Activated CD8-positive, alpha-beta T cell treated with anti-CD3 and anti-CD28 coated beads for 36 hours (primary cell): ENCODE measurements around the gene PTRH1. TPM values are rescaled to one million over a fixed set of nuclear protein-coding genes. Genes with fewer than 3 reads are reported as not detected.

Experiments used
- ATAC-seq: fragments of 200-7000 bp; cut with Tn5 transposase; one replicate; pipeline ENCODE4 v1.10.0; 2021; ENCODE audit warnings: mild to moderate bottlenecking, moderate library complexity
- CTCF ChIA-PET: fragments of 350-600 bp; sonication (Branson Sonifier 250); formaldehyde crosslinking; loops from one replicate; lab custom pipeline; 2021; ENCODE audit warnings: antibody characterized with exemption; lab: Charles Lee
- POLR2A ChIA-PET: fragments of 350-600 bp; sonication (Branson Sonifier 250); formaldehyde crosslinking; loops from one replicate; lab custom pipeline; 2021; ENCODE audit warnings: antibody characterized with exemption; lab: Charles Lee
- DNase-seq: peaks from one replicate; pipeline ENCODE4 v3.0.0-alpha.2; 2020
- H3K27ac Mint-ChIP-seq: one replicate; pipeline ENCODE4 v1.8.0; 2021; ENCODE audit warnings: mild to moderate bottlenecking, mixed read lengths
- H3K27me3 Mint-ChIP-seq: one replicate; pipeline ENCODE4 v1.8.0; 2021; ENCODE audit warnings: mixed read lengths
- H3K36me3 Mint-ChIP-seq: one replicate; pipeline ENCODE4 v1.8.0; 2021; ENCODE audit warnings: low read depth, mixed read lengths
- H3K4me1 Mint-ChIP-seq: one replicate; pipeline ENCODE4 v1.8.0; 2021; ENCODE audit warnings: low read depth, mixed read lengths
- H3K4me3 Mint-ChIP-seq: one replicate; pipeline ENCODE4 v1.8.0; 2021; ENCODE audit warnings: mild to moderate bottlenecking, moderate library complexity, mixed read lengths
- H3K9me3 Mint-ChIP-seq: one replicate; pipeline ENCODE4 v1.8.0; 2021; ENCODE audit warnings: mixed read lengths
- intact Hi-C: fragments of 100-400 bp; cut with micrococcal nuclease; formaldehyde crosslinking; loops from one replicate; pipeline ENCODE4 v1.10.0; 2022
- total RNA-seq, 2 experiments: library from RNA; stranded (reverse); gene quantifications; one replicate each; pipeline ENCODE4 v1.2.3, GENCODE V29; 2021
- TF ChIP-seq, protein P1 (sequence below): fragments of 200-600 bp; IDR thresholded peaks from one replicate; pipeline ENCODE4 v1.8.0; 2022; ENCODE audit warnings: antibody characterized with exemption, mild to moderate bottlenecking

PTRH1 gene
- total RNA-seq, 2 experiments from 2014 or later, result 15.9 to 16.0 TPM

DNA sequence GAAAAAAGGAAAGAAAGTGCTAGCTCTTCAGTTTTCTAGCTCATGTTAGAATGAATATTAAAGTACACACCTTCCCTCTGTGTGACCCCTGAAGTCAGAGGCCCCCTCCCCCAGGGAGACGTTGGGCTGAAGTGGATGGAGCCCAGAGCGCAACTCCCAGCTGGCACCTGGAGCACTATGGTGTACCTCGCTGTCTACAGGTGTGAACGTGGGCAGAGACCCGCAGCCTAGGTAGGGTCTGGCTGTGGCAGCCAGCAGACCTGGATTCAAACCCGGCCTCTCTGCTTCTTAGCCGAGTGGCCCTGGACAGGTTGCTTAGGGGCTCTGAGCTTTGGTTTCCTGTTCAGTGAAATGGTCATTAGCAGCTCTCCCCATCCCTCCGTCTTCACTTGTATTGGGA is 13.3 kb upstream of the PTRH1 start:
- ChIA-PET POLR2A (interaction anchor here (0.8 kb wide), 1 partner anchor 13 kb away, joined by 3 read pairs; the partner anchor contains the start of gene PTRH1), CTCF (interaction anchor here (0.9 to 1.3 kb wide), 4 partner anchors 36 to 224 kb away, joined by 3 to 4 read pairs (median 4); no protein-coding TSS in a partner anchor)
- Mint-ChIP-seq H3K36me3 (peaks cover 2% of the 10 kb centered on the region), H3K27me3 (no peaks in the 10 kb centered on the region), H3K4me3 (no peak overlapping the region), H3K27ac (no peak overlapping the region), H3K4me1 (peaks cover 3% of the 10 kb centered on the region), H3K9me3 (no peaks in the 10 kb centered on the region)
- TF ChIP-seq, protein P1, sequence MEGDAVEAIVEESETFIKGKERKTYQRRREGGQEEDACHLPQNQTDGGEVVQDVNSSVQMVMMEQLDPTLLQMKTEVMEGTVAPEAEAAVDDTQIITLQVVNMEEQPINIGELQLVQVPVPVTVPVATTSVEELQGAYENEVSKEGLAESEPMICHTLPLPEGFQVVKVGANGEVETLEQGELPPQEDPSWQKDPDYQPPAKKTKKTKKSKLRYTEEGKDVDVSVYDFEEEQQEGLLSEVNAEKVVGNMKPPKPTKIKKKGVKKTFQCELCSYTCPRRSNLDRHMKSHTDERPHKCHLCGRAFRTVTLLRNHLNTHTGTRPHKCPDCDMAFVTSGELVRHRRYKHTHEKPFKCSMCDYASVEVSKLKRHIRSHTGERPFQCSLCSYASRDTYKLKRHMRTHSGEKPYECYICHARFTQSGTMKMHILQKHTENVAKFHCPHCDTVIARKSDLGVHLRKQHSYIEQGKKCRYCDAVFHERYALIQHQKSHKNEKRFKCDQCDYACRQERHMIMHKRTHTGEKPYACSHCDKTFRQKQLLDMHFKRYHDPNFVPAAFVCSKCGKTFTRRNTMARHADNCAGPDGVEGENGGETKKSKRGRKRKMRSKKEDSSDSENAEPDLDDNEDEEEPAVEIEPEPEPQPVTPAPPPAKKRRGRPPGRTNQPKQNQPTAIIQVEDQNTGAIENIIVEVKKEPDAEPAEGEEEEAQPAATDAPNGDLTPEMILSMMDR, result no peak
- intact Hi-C loops, result no loop called here
- DNase-seq, result no peak
- ATAC-seq, result no peak

DNA sequence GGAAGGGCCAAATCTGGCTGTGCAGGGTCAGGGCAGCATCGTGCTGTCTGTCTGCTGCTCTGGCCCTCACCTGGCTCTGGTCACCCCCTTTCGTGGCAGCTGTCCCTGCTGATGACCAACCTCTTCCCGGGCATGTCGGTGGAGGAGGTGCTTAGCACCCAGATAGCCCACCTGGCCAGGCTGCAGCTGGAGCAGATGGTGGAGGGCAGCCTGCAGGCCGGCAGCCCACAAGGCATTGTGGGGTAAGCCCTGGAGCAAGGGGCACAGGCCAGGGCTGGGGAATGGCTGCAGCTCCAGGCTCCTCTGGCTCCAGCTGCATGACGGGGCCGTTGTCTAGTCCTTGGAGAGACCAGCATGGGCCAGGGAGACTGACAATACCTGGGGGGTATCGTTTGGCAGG is 11.4 kb upstream of the PTRH1 start:
- ATAC-seq, result no peak
- intact Hi-C loops, result no loop called here
- CTCF ChIA-PET, result interaction anchor here (2.8 kb wide), 1 partner anchor 8 kb away, joined by 8 read pairs; the partner anchor contains the start of gene TOR2A

DNA sequence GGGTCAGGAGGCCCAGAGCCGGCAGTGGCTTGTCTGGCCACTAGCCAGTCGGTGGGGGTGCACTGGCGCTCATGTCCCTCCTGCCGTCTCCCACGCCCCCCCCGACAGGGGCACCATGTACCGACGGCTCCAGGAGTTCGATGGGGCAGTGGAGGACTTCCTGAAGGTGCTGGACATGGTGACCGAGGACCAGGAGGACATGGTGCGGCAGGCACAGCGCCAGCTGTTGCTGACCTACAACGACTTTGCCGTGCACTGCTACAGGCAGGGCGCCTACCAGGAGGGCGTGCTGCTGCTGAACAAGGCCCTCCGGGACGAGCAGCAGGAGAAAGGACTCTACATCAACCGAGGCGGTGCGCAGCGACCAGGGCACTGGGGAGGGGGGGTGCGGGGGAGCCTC is 8.5 kb upstream of the PTRH1 start:
- CTCF ChIA-PET, result no interaction called here
- no peaks in the 10 kb centered on the region for H3K27me3 Mint-ChIP-seq
- POLR2A ChIA-PET, result interaction anchor here (0.6 to 1.1 kb wide), 3 partner anchors 13 to 982 kb away, joined by 3 to 5 read pairs (median 3); no protein-coding TSS in a partner anchor
- H3K36me3 Mint-ChIP-seq, result no peaks in the 10 kb centered on the region
- H3K9me3 Mint-ChIP-seq, result no peaks in the 10 kb centered on the region
- H3K27ac Mint-ChIP-seq, result no peak overlapping the region
- TF ChIP-seq, protein P1, result no peak
- DNase-seq, result no peak
- intact Hi-C loops, result no loop called here
- ATAC-seq, result no peak
- H3K4me3 Mint-ChIP-seq, result no peak overlapping the region
- peaks cover 21% of the 10 kb centered on the region for H3K4me1 Mint-ChIP-seq

More for the DNA sequence above, 11.4 kb upstream of the PTRH1 start:
- H3K9me3 Mint-ChIP-seq, result no peaks in the 10 kb centered on the region
- TF ChIP-seq, protein P1, result no peak
- DNase-seq, result no peak
- no peak overlapping the region for H3K4me3 Mint-ChIP-seq
- no peaks in the 10 kb centered on the region for H3K36me3 Mint-ChIP-seq
- POLR2A ChIA-PET, result no interaction called here
- H3K4me1 Mint-ChIP-seq, result no peaks in the 10 kb centered on the region
- H3K27ac Mint-ChIP-seq, result no peak overlapping the region
- no peaks in the 10 kb centered on the region for H3K27me3 Mint-ChIP-seq

DNA sequence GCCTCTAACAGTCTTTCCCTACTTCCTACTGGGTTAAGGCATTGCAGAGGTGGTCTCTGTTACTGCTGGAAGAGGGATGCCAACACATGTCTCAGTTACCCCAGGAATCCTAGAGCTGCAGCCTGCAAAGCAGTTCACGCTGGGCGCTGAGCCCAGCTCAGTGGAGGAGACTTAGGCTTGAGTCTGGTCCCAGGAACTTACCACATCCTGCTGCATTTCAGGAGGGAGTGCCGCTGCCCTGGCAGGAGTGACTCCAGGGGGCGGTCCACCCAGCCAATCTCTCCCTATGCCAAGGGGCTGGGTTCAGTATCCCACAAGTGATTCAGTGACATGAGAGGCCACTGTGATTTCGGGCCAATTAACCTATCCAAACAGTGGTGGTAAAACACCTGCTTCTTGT is 8.0 kb upstream of the PTRH1 start:
- Mint-ChIP-seq H3K36me3 (no peaks in the 10 kb centered on the region), H3K27me3 (no peaks in the 10 kb centered on the region), H3K4me3 (no peak overlapping the region), H3K4me1 (peaks cover 21% of the 10 kb centered on the region), H3K9me3 (no peaks in the 10 kb centered on the region), H3K27ac (no peak overlapping the region)
- TF ChIP-seq, protein P1, result no peak
- ChIA-PET CTCF (interaction anchor here (2.6 kb wide), 1 partner anchor 11 kb away, joined by 9 read pairs; the partner anchor contains the start of gene TOR2A), POLR2A (interaction anchor here (0.7 to 1.1 kb wide), 2 partner anchors 12 to 36 kb away, joined by 3 read pairs; no protein-coding TSS in a partner anchor)
- ATAC-seq, result no peak
- intact Hi-C loops, result no loop called here
- no peak for DNase-seq

DNA sequence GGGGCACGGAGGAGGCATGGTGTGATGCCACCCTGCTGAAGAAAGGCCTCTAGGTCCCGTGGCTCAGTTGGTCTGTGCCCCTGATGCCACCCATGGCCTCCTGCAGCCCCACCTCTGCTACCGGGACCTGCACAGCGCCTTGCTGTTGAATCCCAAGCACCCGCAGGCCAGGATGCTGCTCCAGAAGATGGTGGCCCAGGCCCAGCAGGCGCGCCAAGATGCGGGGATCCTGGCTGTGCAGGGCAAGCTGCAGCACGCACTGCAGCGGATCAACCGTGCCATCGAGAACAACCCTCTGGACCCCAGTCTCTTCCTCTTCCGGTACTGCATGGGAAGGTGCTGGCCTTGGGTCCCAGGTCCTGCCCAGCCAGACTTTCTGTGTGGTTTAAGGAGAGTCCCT is 7.5 kb upstream of the PTRH1 start:
- intact Hi-C loops, result no loop called here
- ChIA-PET CTCF (interaction anchor here (2.6 kb wide), 1 partner anchor 12 kb away, joined by 9 read pairs; the partner anchor contains the start of gene TOR2A), POLR2A (no interaction called here)
- TF ChIP-seq, protein P1, result no peak
- Mint-ChIP-seq H3K4me1 (peaks cover 21% of the 10 kb centered on the region), H3K36me3 (no peaks in the 10 kb centered on the region), H3K4me3 (no peak overlapping the region), H3K27ac (no peak overlapping the region), H3K27me3 (no peaks in the 10 kb centered on the region), H3K9me3 (no peaks in the 10 kb centered on the region)
- no peak for ATAC-seq
- DNase-seq, result no peak
